Mammary epithelial cell (primary cell): ENCODE measurements around the gene IQSEC1.

Source experiments
- EZH2 ChIP-seq: IDR thresholded peaks from 2 replicates; pipeline ENCODE4 v1.6.1; 2012; ENCODE audit warnings: low read length, inconsistent platforms, borderline replicate concordance
- TF ChIP-seq, protein P1 (sequence below), 2 donors: IDR thresholded peaks in 1 of 2; conservative IDR thresholded peaks in 1 of 2; 2 replicates each; pipeline ENCODE4 v1.5.1; 2011 to 2012; ENCODE audit warnings: inconsistent platforms in 2 of 2, low read length in 2 of 2, mild to moderate bottlenecking in 2 of 2, control low read depth in 1 of 2, low read depth in 1 of 2; ENCODE audit not compliant: insufficient read depth in 1 of 2; ENCODE audit errors: extremely low read depth in 1 of 2

DNA sequence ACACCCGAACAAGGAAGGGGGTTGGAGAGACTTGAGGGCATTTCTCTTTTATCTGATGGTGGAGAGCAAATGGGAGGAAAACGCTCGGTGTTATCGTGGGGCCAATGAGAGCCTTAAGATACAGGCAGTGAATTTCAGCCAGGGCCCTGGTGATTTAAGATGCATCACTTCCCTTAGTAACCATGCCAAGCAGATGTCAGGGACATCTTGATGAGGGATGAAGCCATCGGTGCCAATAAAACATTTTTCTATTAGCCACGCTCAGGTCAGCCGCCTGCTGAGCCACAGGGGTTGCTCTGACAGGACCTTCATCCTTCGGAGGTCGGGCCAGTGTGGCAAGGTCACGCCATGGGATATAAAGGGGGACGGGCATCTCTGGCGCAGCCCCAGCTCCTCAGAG lies 10.6 kb downstream of the IQSEC1 start:
- no peak for TF ChIP-seq EZH2
- TF ChIP-seq, protein P1, sequence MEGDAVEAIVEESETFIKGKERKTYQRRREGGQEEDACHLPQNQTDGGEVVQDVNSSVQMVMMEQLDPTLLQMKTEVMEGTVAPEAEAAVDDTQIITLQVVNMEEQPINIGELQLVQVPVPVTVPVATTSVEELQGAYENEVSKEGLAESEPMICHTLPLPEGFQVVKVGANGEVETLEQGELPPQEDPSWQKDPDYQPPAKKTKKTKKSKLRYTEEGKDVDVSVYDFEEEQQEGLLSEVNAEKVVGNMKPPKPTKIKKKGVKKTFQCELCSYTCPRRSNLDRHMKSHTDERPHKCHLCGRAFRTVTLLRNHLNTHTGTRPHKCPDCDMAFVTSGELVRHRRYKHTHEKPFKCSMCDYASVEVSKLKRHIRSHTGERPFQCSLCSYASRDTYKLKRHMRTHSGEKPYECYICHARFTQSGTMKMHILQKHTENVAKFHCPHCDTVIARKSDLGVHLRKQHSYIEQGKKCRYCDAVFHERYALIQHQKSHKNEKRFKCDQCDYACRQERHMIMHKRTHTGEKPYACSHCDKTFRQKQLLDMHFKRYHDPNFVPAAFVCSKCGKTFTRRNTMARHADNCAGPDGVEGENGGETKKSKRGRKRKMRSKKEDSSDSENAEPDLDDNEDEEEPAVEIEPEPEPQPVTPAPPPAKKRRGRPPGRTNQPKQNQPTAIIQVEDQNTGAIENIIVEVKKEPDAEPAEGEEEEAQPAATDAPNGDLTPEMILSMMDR (conservative IDR thresholded peaks at IDR 0.05 in 1 of 2, IDR thresholded peaks at IDR 0.05 in 1 of 2; ENCODE audit: extremely low read depth in 1 of 2, insufficient read depth in 1 of 2, low read depth in 1 of 2, low read length in 2 of 2) = no peak
